Peyer's patch (tissue), 4 donors: ENCODE measurements around the gene ATP10A.

Experiments used
- CTCF ChIP-seq, 6 experiments: fragments of 450-650 bp in 4 of 6; fragments of 200-600 bp in 2 of 6; sonication (generic) in 1 of 6; IDR thresholded peaks; one replicate each; pipeline ENCODE4 v1.5.1; 2017 to 2019; ENCODE audit warnings: antibody characterized with exemption in 6 of 6, mild to moderate bottlenecking in 3 of 6, moderate library complexity in 1 of 6
- POLR2A ChIP-seq, 2 donors: fragments of 450-650 bp; IDR thresholded peaks; one replicate each; pipeline ENCODE4 v1.5.1; 2017; ENCODE audit warnings: antibody characterized with exemption in 2 of 2, mild to moderate bottlenecking in 2 of 2, moderate library complexity in 2 of 2

GRCh38 chr15:25732191-25732590, 130.9 kb downstream of the ATP10A start:
- TF ChIP-seq CTCF (IDR thresholded peaks at IDR 0.05) (no peak), POLR2A (IDR thresholded peaks at IDR 0.05) (no peak)
